Suprapubic skin (tissue), 4 donors: Measurements from ENCODE around the gene ID2. TPM values are rescaled to one million over a fixed set of nuclear protein-coding genes. Genes with fewer than 3 reads are reported as not detected.
"Not testable (repeated sequence)": the region's sequence is repeated elsewhere in the genome, so short reads cannot be mapped to it uniquely, and the experiment has no call there.

Source experiments
- DNase-seq, 2 donors: peaks; one replicate each; pipeline ENCODE4 v3.0.0-alpha.2; 2019; ENCODE audit warnings: low spot score in 2 of 2
- H3K27ac ChIP-seq: fragments of 200-600 bp; sonication (generic); one replicate; pipeline ENCODE4 v1.5.1; 2019
- H3K27me3 ChIP-seq: fragments of 200-600 bp; sonication (generic); one replicate; pipeline ENCODE4 v1.5.1; 2019
- H3K36me3 ChIP-seq: fragments of 200-600 bp; sonication (generic); one replicate; pipeline ENCODE4 v1.5.1; 2019
- H3K4me1 ChIP-seq: fragments of 200-600 bp; sonication (generic); one replicate; pipeline ENCODE4 v1.5.1; 2019
- H3K4me3 ChIP-seq: fragments of 200-600 bp; sonication (generic); one replicate; pipeline ENCODE4 v1.5.1; 2019; ENCODE audit warnings: mild to moderate bottlenecking
- H3K9me3 ChIP-seq: fragments of 200-600 bp; sonication (generic); one replicate; pipeline ENCODE4 v1.5.1; 2019
- EP300 ChIP-seq: sonication (generic); formaldehyde crosslinking; IDR thresholded peaks from one replicate; pipeline ENCODE4 v1.6.1; 2017; ENCODE audit warnings: antibody characterized with exemption
- POLR2A ChIP-seq, 2 donors: fragments of 450-650 bp; IDR thresholded peaks; one replicate each; pipeline ENCODE4 v1.6.1; 2017; ENCODE audit warnings: antibody characterized with exemption in 2 of 2, mild to moderate bottlenecking in 2 of 2, moderate library complexity in 2 of 2
- POLR2AphosphoS5 ChIP-seq, 3 donors: sonication (generic); formaldehyde crosslinking; IDR thresholded peaks; one replicate each; pipeline ENCODE4 v1.6.1; 2017; ENCODE audit warnings: antibody characterized with exemption in 3 of 3
- WGBS: methylation state at CpG from one replicate; pipeline ENCODE4 v1.1.5; 2018; 5-methylcytosine and 5-hydroxymethylcytosine counted together
- total RNA-seq, 4 donors: library from RNA; depleted of rRNA; stranded (reverse); fragments of >200 nt; gene quantifications; one replicate each; pipeline ENCODE4 v1.1.0, GENCODE V29; 2016
- TF ChIP-seq, protein P1 (sequence below), 2 donors: fragments of 200-600 bp in 1 of 2; fragments of 450-650 bp in 1 of 2; sonication (generic) in 1 of 2; IDR thresholded peaks; one replicate each; pipeline ENCODE4 v1.5.1; 2016 to 2019; ENCODE audit warnings: antibody characterized with exemption in 2 of 2, mild to moderate bottlenecking in 1 of 2, moderate library complexity in 1 of 2

Gene ID2
- total RNA-seq, 4 donors from 2014 or later: 179 to 249 (median 211) TPM

DNA sequence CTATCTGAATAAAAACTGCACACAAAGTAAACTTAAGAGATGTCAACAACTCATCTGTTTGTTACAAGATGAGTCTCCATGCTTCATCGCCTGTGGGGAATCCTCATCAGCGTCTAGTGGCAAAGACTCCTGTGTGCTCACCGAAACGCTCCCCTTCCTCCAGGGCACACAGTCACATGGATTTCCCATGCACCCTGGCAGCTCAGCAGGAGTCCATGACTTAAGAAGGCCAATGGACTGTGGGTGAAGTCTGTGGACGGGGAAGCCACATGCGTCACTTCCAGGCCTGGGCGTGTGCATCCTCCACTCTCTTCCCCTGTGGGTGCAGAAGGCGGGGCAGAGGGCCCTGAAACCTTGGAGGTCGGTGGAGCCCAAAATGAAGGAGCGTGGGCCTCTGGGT lies 41.1 kb downstream of the ID2 start:
- no peak overlapping the region for H3K27ac ChIP-seq
- no peaks in the 10 kb centered on the region for H3K9me3 ChIP-seq
- DNase-seq: no peak
- no peak overlapping the region for H3K4me3 ChIP-seq
- H3K4me1 ChIP-seq: no peaks in the 10 kb centered on the region
- H3K27me3 ChIP-seq: no peaks in the 10 kb centered on the region
- TF ChIP-seq EP300: no peak
- TF ChIP-seq POLR2AphosphoS5 (IDR thresholded peaks at IDR 0.05): no peak
- no peak for TF ChIP-seq POLR2A (IDR thresholded peaks at IDR 0.05)
- TF ChIP-seq, protein P1, sequence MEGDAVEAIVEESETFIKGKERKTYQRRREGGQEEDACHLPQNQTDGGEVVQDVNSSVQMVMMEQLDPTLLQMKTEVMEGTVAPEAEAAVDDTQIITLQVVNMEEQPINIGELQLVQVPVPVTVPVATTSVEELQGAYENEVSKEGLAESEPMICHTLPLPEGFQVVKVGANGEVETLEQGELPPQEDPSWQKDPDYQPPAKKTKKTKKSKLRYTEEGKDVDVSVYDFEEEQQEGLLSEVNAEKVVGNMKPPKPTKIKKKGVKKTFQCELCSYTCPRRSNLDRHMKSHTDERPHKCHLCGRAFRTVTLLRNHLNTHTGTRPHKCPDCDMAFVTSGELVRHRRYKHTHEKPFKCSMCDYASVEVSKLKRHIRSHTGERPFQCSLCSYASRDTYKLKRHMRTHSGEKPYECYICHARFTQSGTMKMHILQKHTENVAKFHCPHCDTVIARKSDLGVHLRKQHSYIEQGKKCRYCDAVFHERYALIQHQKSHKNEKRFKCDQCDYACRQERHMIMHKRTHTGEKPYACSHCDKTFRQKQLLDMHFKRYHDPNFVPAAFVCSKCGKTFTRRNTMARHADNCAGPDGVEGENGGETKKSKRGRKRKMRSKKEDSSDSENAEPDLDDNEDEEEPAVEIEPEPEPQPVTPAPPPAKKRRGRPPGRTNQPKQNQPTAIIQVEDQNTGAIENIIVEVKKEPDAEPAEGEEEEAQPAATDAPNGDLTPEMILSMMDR (IDR thresholded peaks at IDR 0.05): no peak
- 84% methylated on average over 10 of the region's 10 CpGs for WGBS
- H3K36me3 ChIP-seq: peaks cover 14% of the 10 kb centered on the region

DNA sequence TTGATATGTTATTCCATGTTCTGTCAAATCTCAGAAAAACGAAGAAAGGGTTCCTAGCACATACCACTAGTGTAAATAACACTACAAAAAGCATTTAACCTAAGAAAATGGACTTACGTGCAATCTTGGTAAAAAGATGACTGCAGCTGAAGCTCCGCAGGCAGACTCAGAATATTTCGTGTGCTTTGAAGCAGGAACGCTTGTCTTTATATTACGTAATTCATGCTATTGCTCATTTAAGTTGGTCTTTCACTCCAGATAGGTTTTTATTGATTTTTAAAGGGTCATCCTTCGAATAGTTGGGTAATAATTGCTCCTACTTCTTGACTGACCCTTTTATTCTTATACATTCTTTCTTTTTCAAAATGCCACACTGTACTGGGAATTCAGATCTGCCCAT lies 44.0 kb downstream of the ID2 start:
- H3K27me3 ChIP-seq: no peaks in the 10 kb centered on the region
- no peak for DNase-seq
- no peaks in the 10 kb centered on the region for H3K9me3 ChIP-seq
- 93% methylated on average over 7 of the region's 7 CpGs for WGBS
- peaks cover 35% of the 10 kb centered on the region for H3K36me3 ChIP-seq
- H3K27ac ChIP-seq: no peak overlapping the region
- H3K4me1 ChIP-seq: no peaks in the 10 kb centered on the region
- no peak overlapping the region for H3K4me3 ChIP-seq
- TF ChIP-seq POLR2AphosphoS5 (IDR thresholded peaks at IDR 0.05) (no peak), POLR2A (IDR thresholded peaks at IDR 0.05) (no peak), EP300 (no peak)
- TF ChIP-seq, protein P1 (IDR thresholded peaks at IDR 0.05): no peak

DNA sequence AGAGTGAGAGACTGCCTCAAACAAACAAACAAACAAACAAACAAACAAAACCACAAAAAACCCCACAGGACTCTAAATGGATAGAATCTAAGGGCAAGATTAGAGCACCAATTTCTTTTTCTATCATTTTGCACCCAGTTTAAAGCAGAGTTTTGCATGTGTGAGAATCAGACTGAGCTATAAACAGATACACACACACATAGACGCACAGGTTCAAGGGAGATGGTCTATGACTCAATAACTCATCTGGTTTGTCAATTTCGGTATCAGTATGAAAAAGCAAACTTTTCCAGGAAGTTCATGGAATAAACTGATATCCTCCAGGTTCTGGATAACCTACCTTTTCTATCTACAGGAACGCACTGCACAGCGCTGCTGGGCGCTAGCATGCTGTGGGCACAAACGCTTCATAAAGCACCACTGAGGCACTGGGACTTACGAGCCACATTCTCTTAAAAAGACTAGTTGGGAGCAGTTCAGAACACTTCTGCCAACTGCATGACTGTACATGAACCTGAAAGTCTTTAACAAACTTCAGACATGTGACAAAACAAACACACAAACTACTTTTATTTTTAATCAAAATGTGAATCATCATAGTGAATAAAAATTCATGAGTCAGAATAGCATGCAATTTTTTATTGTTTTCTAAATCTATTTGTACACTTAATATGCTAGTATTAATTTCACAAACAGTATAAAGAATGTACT lies 46.6 kb downstream of the ID2 start:
- DNase-seq: no peak
- no peaks in the 10 kb centered on the region for H3K4me1 ChIP-seq
- no peaks in the 10 kb centered on the region for H3K9me3 ChIP-seq
- no peak for TF ChIP-seq POLR2A (IDR thresholded peaks at IDR 0.05)
- whole genome bisulfite sequencing: 90% methylated on average over 7 of the region's 7 CpGs
- H3K27me3 ChIP-seq: no peaks in the 10 kb centered on the region
- no peak overlapping the region for H3K4me3 ChIP-seq
- H3K27ac ChIP-seq: no peak overlapping the region
- peaks cover 61% of the 10 kb centered on the region for H3K36me3 ChIP-seq

DNA sequence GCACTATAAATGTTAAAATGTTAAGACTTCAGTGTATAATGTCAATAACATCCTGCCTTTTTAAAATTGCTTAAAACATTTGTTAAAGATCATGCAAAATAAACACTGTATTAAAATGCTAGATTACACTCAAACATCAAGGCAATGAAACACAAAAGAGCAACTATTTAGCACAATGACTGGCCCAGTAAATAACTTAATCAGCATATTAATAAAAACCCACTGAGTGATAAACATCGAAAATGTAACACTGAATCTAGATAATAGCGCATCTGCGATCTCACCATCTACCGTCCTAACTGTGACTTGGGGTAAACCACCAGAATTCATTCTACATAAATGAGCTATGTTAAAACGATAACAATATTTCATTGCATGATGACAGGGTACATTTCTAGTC lies 47.2 kb downstream of the ID2 start:
- DNase-seq, H3K4me1 ChIP-seq, H3K27ac ChIP-seq, H3K9me3 ChIP-seq, H3K4me3 ChIP-seq, H3K27me3 ChIP-seq: not testable (repeated sequence)
- peaks cover 67% of the 10 kb centered on the region for H3K36me3 ChIP-seq
- WGBS: 93% methylated on average over 5 of the region's 5 CpGs

DNA sequence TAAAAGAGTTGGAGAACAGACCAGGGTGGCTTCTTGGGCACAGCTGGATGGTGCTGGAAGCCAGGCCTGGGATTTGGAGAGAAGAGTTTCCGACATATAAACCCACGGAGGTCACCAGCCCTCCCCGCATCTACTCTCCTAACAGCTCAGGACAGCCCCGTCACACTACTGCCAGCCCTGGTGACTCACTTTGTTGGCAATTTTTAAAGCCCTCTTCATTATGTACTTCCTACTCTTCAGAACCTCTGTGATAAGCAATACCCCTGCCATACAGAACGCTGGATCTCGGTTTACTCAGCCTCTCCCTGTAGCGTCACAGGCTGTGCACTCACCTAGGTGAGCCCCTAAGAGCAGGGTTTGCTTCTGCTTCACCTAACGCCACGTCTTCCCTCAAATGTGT lies 48.1 kb downstream of the ID2 start:
- Histone ChIP-seq H3K4me3 (no peak overlapping the region), H3K9me3 (no peaks in the 10 kb centered on the region), H3K27me3 (no peaks in the 10 kb centered on the region), H3K27ac (no peak overlapping the region), H3K36me3 (peaks cover 76% of the 10 kb centered on the region), H3K4me1 (no peaks in the 10 kb centered on the region)
- DNase-seq: no peak
- 90% methylated on average over 9 of the region's 9 CpGs for WGBS
- TF ChIP-seq POLR2A (IDR thresholded peaks at IDR 0.05) (no peak), EP300 (no peak), POLR2AphosphoS5 (IDR thresholded peaks at IDR 0.05) (no peak)
- TF ChIP-seq, protein P1 (IDR thresholded peaks at IDR 0.05): no peak

DNA sequence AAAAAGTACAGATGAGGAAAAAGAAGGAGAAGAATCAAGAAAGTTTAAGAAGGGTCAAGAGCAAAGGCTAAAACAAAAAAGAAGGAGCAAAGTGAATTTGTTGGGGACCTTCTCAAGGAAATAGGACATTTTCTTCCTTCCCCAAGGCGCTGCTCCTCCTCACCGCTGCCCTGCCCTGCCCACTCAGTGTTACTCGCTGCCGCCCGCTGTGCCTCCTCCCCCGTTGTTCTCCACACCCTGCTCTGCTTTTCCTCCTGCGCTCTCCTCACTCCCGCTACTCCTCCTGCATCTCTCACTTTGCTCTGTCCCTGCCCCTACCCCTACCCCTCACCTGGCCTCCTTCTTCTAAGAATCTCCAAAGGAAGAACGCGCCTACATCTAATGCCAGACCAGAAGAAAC lies 50.7 kb downstream of the ID2 start:
- peaks cover 87% of the 10 kb centered on the region for H3K36me3 ChIP-seq
- H3K27me3 ChIP-seq: no peaks in the 10 kb centered on the region

More for the DNA sequence above, 50.7 kb downstream of the ID2 start:
- no peaks in the 10 kb centered on the region for H3K9me3 ChIP-seq
- H3K4me3 ChIP-seq: no peak overlapping the region
- H3K4me1 ChIP-seq: no peaks in the 10 kb centered on the region
- H3K27ac ChIP-seq: no peak overlapping the region
- no peak for DNase-seq
- WGBS: 92% methylated on average over 10 of the region's 10 CpGs
- TF ChIP-seq, protein P1 (IDR thresholded peaks at IDR 0.05): no peak
- TF ChIP-seq EP300 (no peak), POLR2AphosphoS5 (IDR thresholded peaks at IDR 0.05) (no peak), POLR2A (IDR thresholded peaks at IDR 0.05) (no peak)

Other genes starting within 250 kb of the ID2 start
- gene KIDINS220, start 155.6 kb downstream of the ID2 start, total RNA-seq: 100 to 1,000 TPM in 1 of 4 donors, 10 to 100 TPM in 3; 44.7 to 100 (median 53.5) TPM